Fibroblast of gingiva (primary cell): ENCODE data around the gene PREB.
"Not testable (repeated sequence)": the region's sequence is repeated elsewhere in the genome, so short reads cannot be mapped to it uniquely, and the experiment has no call there.

Experiments used
- DNase-seq: peaks from one replicate; pipeline ENCODE4 v3.0.0-alpha.2; 2011; ENCODE audit warnings: low read depth

The PREB gene

GRCh38 chr2:27127883-27128667 is 6.4 kb downstream of the PREB start:
- DNase-seq: no peak

GRCh38 chr2:27126252-27126710 is 8.2 kb downstream of the PREB start:
- no peak for DNase-seq

GRCh38 chr2:27125104-27125503 is 9.3 kb downstream of the PREB start:
- no peak for DNase-seq

GRCh38 chr2:27123302-27124150 is 10.9 kb downstream of the PREB start, which contains the start of gene ABHD1:
Gene ABHD1 (plus strand): TSS chr2:27123815. CDS start chr2:27123949, 134 bp downstream.
- no peak for DNase-seq

GRCh38 chr2:27122791-27123190 is 11.6 kb downstream of the PREB start:
- DNase-seq: no peak

GRCh38 chr2:27121906-27122305 is 12.5 kb downstream of the PREB start:
- DNase-seq: no peak

- DNase-seq: not testable (repeated sequence)
Observed at GRCh38 chr2:27119330-27119670, 15.1 kb downstream of the PREB start.

- DNase-seq: no peak
Observed at GRCh38 chr2:27118525-27119329, 15.7 kb downstream of the PREB start, which contains the start of gene CGREF1. Gene CGREF1 (minus strand): TSS chr2:27119128. CDS start chr2:27104366, 14,762 bp downstream.

GRCh38 chr2:27117995-27118524 is 16.4 kb downstream of the PREB start:
- no peak for DNase-seq

- no peak for DNase-seq
Observed at GRCh38 chr2:27115519-27115918, 18.9 kb downstream of the PREB start.

GRCh38 chr2:27111392-27112078 is 22.9 kb downstream of the PREB start:
- DNase-seq: not testable (repeated sequence)

GRCh38 chr2:27110603-27111352 is 23.7 kb downstream of the PREB start:
- not testable (repeated sequence) for DNase-seq

GRCh38 chr2:27109083-27109482 is 25.4 kb downstream of the PREB start:
- no peak for DNase-seq

GRCh38 chr2:27108221-27108620 is 26.2 kb downstream of the PREB start:
- DNase-seq: no peak

GRCh38 chr2:27105981-27106380 is 28.5 kb downstream of the PREB start:
- no peak for DNase-seq

GRCh38 chr2:27102329-27102728 is 32.1 kb downstream of the PREB start:
- DNase-seq: no peak

- no peak for DNase-seq
Observed at GRCh38 chr2:27100036-27100435, 34.4 kb downstream of the PREB start.

- DNase-seq: no peak
Observed at GRCh38 chr2:27099334-27099955, 35.0 kb downstream of the PREB start.

- DNase-seq: no peak
Observed at GRCh38 chr2:27097341-27097740, 37.1 kb downstream of the PREB start.

GRCh38 chr2:27096748-27097297 is 37.6 kb downstream of the PREB start:
- no peak for DNase-seq
